GM10266 (cell line): ENCODE measurements around the gene TRABD2B.

Experiments used
- DNase-seq: peaks from one replicate; pipeline ENCODE4 v3.0.0; 2012; ENCODE audit errors: extremely low spot score
- TF ChIP-seq, protein P1 (sequence below): IDR thresholded peaks from 2 replicates; pipeline ENCODE4 v1.5.1; 2012; ENCODE audit warnings: mild to moderate bottlenecking, low read depth; ENCODE audit not compliant: control insufficient read depth, insufficient read depth; ENCODE audit errors: missing control alignments

TRABD2B gene

DNA sequence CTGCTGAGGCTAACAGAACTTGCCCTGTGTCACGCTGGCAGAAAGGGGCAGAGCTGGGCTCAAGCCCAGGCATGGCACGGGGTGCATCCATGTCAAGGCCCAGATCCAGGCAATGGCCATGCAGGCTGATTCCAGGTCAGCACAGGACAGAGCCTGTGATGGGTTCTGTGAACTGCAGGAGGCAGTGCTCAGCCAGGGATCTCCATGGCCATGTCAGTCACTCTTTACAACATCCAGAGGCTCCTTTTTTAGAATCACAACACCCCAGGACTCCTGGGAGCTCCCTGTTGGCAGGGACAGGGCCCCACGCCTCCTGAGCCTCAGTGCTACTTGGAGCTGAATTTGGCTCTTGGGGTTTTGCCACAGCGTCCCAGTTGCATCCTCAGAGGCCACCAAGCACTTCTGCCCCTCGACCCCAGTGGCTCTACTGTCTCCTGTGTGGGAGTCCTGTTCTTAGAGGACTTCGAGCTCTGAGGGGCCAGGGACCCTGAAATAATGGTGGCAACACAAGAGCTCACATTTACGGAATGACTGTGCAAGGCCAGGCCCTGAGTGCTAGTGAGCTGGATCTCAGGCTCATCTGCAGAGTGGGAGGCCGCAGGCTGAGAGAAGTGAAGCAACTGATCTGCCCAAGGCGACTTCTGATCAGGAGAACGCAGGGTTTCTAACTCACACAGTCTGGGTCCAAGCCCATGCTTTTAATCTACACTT, 211.5 kb downstream of the TRABD2B start:
- TF ChIP-seq, protein P1, sequence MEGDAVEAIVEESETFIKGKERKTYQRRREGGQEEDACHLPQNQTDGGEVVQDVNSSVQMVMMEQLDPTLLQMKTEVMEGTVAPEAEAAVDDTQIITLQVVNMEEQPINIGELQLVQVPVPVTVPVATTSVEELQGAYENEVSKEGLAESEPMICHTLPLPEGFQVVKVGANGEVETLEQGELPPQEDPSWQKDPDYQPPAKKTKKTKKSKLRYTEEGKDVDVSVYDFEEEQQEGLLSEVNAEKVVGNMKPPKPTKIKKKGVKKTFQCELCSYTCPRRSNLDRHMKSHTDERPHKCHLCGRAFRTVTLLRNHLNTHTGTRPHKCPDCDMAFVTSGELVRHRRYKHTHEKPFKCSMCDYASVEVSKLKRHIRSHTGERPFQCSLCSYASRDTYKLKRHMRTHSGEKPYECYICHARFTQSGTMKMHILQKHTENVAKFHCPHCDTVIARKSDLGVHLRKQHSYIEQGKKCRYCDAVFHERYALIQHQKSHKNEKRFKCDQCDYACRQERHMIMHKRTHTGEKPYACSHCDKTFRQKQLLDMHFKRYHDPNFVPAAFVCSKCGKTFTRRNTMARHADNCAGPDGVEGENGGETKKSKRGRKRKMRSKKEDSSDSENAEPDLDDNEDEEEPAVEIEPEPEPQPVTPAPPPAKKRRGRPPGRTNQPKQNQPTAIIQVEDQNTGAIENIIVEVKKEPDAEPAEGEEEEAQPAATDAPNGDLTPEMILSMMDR: no peak
- no peak for DNase-seq

DNA sequence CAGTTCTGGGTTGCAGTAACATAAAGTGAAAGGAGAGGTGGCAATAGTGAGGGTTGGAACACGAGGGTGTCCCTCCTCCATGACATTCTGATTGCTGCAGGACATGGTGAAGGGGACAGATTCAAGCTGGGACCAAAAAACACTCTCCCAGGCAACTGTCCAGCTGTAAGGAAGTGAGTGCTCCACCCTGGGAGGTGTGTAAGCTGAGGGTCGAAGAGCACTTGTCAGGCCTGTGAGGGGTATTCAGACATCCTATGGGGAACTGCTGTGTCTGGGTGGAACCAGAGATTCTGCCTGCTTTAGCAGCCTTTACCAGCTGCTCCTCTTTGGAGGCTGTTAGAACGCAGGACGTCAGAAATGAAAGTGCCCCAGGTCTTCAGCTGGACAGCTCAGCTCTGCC, 212.1 kb downstream of the TRABD2B start:
- DNase-seq: no peak
- TF ChIP-seq, protein P1: no peak

DNA sequence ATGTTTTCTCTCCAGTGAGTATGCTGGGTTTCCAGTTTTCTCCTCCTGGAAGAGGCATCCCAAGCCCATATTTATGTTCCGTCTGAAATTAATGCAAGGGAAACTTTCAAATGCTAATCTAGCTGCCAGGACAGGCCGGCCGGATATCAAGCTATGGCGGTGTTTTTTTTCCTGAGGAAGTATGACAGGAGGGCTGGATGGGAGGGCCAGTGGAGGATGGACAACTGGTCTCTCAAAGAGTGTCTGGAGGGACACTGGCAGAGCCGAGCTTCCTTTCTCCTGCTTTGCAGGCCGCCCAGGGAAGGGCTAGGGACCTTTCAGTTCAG, 212.7 kb downstream of the TRABD2B start:
- TF ChIP-seq, protein P1: no peak
- no peak for DNase-seq

GRCh38 chr1:47783638-47784496, 213.3 kb downstream of the TRABD2B start:
- TF ChIP-seq, protein P1: no peak
- no peak for DNase-seq

DNA sequence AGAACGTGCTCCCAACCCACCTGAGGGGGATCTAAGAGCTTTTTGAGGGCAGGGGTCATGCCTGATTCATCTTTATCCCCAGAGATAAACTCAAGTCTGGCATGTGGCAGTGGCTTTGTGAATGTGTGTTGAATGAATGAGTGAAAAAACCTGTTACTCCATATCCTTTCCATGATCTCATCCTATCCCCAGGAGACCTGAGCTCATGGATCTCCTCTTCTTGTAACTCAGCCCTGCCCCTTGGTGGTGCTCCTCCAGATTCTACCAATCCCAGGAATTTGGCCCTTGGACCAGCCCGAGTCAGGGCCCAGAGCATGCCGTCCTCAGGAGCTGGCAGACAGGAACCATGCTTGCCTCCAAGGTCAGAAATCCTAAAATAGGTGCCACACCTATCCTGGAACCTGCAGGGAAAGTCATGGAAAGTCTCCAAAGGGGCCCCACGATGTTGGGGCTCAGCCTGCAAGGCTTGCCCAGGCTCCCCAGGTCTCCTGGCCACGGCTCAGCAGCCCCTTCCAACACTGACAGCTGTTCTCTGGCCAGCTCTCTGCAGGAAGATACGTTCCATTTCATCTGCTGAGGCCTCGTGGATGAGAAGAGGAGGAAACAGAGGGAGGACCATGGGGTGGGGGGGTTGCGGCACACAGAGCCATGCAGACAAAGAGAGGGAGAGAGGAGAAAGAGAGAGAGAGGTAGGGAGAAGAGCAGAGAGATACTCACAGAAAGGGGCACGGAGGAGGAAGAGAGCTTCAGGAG, 214.6 kb downstream of the TRABD2B start:
- DNase-seq: no peak
- TF ChIP-seq, protein P1: no peak

- no peak for DNase-seq
- TF ChIP-seq, protein P1: no peak
Observed at GRCh38 chr1:47781171-47781959, 215.8 kb downstream of the TRABD2B start.
